PFSK-1 (cell line): ENCODE results near the gene KAZN.

ENCODE experiments used
- FOXP2 ChIP-seq: optimal IDR thresholded peaks from 2 replicates; pipeline ENCODE3; 2011; ENCODE audit warnings: borderline replicate concordance, control low read depth, inconsistent platforms; ENCODE audit not compliant: insufficient read depth; ENCODE audit errors: extremely low read length, extremely low read depth
- POLR2AphosphoS5 ChIP-seq: IDR thresholded peaks from 2 replicates; pipeline ENCODE4 v1.6.1; 2012; ENCODE audit warnings: low read depth, mild to moderate bottlenecking, control low read depth, low read length, moderate library complexity
- SIN3A ChIP-seq: IDR thresholded peaks from 2 replicates; pipeline ENCODE4 v1.6.1; 2012; ENCODE audit warnings: mild to moderate bottlenecking, low read length, moderate library complexity, borderline replicate concordance; ENCODE audit not compliant: insufficient read depth
- TAF1 ChIP-seq: IDR thresholded peaks from 2 replicates; pipeline ENCODE4 v1.6.1; 2012; ENCODE audit warnings: low read length, control low read depth, borderline replicate concordance; ENCODE audit not compliant: insufficient read depth
- TF ChIP-seq, protein P1 (sequence below), 2 experiments: IDR thresholded peaks; 2 replicates each; pipeline versions ENCODE4 v1.6.1 to v1.8.0; 2011 to 2012; ENCODE audit warnings: low read depth in 2 of 2, low read length in 2 of 2, control low read depth in 1 of 2, inconsistent platforms in 1 of 2, mild to moderate bottlenecking in 1 of 2, moderate library complexity in 1 of 2; ENCODE audit not compliant: insufficient read depth in 1 of 2

Gene KAZN

DNA sequence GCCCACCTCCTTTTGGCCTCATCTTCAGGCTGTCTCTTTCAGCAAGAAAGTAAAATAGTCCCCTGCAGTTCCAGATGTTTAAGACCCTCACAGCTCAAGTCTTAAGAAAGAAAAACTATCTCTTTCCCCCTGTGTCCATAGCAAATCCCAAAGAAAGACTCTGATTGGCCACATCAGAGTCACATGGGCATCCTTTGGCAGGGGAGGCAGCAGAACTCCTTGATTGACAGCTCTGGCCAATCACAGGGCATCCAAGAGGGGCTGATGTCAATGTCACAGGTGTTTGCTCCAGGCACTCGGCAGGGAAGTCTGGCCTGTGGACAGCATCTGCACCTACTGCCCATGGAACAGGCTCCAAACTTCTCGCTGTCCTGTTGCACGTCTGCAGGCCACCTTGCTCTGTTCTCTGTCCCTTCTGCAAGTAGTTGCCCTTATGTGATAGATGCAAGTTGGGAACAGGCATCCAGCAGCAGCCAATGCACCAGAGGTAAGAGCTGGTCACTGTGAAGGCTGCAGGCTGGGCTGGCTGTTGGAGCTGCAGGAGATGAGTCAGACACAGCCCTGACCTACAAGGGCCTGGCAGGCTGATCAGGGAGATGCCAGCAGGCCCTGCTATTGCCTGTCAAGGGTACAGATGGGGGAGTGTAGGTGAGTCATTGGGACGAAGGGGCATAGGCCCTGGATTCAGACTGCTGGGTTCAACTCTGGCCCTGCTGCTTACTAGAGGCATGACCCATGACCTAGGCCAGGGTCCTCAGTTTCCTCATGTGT, 458.2 kb downstream of the KAZN start:
- no peak for TF ChIP-seq TAF1
- TF ChIP-seq POLR2AphosphoS5, result no peak
- TF ChIP-seq, protein P1, sequence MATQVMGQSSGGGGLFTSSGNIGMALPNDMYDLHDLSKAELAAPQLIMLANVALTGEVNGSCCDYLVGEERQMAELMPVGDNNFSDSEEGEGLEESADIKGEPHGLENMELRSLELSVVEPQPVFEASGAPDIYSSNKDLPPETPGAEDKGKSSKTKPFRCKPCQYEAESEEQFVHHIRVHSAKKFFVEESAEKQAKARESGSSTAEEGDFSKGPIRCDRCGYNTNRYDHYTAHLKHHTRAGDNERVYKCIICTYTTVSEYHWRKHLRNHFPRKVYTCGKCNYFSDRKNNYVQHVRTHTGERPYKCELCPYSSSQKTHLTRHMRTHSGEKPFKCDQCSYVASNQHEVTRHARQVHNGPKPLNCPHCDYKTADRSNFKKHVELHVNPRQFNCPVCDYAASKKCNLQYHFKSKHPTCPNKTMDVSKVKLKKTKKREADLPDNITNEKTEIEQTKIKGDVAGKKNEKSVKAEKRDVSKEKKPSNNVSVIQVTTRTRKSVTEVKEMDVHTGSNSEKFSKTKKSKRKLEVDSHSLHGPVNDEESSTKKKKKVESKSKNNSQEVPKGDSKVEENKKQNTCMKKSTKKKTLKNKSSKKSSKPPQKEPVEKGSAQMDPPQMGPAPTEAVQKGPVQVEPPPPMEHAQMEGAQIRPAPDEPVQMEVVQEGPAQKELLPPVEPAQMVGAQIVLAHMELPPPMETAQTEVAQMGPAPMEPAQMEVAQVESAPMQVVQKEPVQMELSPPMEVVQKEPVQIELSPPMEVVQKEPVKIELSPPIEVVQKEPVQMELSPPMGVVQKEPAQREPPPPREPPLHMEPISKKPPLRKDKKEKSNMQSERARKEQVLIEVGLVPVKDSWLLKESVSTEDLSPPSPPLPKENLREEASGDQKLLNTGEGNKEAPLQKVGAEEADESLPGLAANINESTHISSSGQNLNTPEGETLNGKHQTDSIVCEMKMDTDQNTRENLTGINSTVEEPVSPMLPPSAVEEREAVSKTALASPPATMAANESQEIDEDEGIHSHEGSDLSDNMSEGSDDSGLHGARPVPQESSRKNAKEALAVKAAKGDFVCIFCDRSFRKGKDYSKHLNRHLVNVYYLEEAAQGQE (IDR thresholded peaks at IDR 0.05; ENCODE audit: insufficient read depth in 1 of 2, low read depth in 2 of 2, low read length in 2 of 2), result no peak
- TF ChIP-seq FOXP2, result no peak
- TF ChIP-seq SIN3A, result no peak

DNA sequence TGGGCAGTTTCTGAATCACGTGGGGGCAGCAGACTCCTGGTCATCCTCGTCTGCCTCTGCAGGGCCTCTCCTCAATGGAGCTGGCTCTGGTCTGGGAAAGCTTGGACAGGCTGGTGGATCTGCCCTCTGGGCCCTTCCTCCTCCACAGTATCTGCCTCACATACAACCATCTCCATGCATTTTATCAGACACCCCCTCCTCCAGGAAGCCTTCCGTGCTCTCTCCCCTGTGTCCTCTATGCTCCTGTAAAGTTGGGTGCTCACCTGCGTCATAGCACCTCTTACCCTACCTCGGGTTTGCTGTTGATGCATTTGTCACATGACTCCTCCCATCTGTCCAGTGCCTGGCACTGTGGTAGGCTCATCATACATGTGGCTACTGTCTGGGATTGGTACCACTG, 459.3 kb downstream of the KAZN start:
- TF ChIP-seq, protein P1 (IDR thresholded peaks at IDR 0.05; ENCODE audit: insufficient read depth in 1 of 2, low read depth in 2 of 2, low read length in 2 of 2), result no peak

DNA sequence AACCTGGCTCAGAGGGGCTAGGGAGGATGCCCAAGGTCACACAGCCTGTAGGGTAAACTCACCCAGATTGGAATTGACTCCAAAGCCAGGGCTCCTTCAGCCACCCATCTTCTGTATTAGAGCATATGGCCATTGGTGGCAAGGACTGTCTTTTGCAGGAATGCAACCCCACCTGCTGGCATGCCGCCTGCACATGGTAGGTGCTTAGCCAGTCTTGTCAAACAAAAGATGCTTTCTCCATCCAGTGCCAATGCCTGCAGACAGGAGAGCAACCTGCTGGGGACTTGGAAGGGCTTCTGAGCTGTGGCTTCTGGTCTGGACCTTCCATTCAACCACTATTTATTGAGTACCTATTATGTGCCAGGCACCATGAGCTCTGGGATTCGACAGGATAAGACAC, 459.8 kb downstream of the KAZN start:
- TF ChIP-seq FOXP2 (no peak), SIN3A (no peak), POLR2AphosphoS5 (no peak), TAF1 (no peak)
- TF ChIP-seq, protein P1 (IDR thresholded peaks at IDR 0.05; ENCODE audit: insufficient read depth in 1 of 2, low read depth in 2 of 2, low read length in 2 of 2), result no peak

DNA sequence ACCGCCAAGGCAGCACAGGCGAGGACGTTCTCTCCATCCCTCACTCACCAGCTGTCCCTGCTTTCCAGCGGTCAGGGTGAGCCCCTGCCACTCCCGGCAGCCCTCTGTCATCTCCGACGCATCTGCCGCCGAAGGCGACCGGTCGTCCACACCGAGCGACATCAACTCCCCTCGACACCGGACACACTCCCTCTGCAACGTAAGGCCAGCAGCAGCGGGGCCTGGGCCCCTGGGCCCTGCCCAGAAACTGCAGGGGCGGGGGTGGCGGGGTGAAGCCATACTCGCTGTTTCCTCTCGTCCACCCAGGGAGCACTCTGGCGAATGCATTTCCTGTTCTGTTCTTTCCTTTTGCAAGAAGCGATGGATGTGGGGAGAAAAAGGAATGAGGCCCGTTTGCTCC, 461.6 kb downstream of the KAZN start:
- TF ChIP-seq, protein P1 (IDR thresholded peaks at IDR 0.05; ENCODE audit: insufficient read depth in 1 of 2, low read depth in 2 of 2, low read length in 2 of 2), result no peak
- TF ChIP-seq SIN3A (no peak), TAF1 (no peak)

DNA sequence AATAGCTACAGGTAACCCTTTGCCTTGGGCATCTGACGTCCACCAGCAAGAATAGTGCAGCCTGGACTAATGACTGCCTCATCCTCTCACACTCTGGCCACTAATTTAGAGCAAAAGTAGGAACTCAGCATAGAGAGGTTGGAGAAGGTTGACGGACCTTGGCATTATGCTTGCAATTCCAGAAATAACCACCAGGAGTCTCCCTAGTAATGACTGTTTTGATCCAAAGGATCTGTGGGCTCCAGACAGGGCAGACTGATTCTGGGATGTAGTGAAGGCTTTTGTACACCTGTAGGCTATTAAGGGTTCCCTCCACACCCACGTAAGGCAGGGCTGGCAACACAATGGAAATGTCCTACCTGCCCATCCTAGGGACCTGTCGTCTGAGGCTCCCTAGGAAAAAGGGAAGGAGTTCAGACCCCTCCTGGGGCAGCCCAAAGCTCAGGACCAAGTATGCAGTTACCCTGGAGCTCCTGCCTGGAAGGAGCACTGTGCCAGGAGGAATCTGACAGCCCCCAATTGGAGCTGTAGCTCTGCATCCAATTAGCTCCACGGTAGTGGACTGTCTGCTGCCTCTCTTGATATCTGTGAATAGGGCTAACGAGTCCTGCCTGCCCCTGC, 464.1 kb downstream of the KAZN start:
- TF ChIP-seq, protein P1 (IDR thresholded peaks at IDR 0.05; ENCODE audit: insufficient read depth in 1 of 2, low read depth in 2 of 2, low read length in 2 of 2), result no peak
- TF ChIP-seq FOXP2 (no peak), SIN3A (no peak), TAF1 (no peak), POLR2AphosphoS5 (no peak)
